Natural killer cell treated with Interleukin-12 subunit alpha and Interleukin-12 subunit beta and Interleukin-15 and Interleukin-18, amount 100 ng/mL, for 72 hours (primary cell): ENCODE measurements around the gene NMB. TPM values are rescaled to one million over a fixed set of nuclear protein-coding genes. Genes with fewer than 3 reads are reported as not detected.

Source experiments
- ATAC-seq, 2 donors: fragments of 150-1000 bp; cut with Tn5 transposase in 1 of 2; sonication (Bioruptor Pico), chemical (Tn5 transposase) in 1 of 2; 2 replicates each; pipeline ENCODE4 v1.10.0; 2021
- DNase-seq: peaks from one replicate; pipeline ENCODE4 v3.0.0; 2022; ENCODE audit warnings: low spot score
- H3K27ac Mint-ChIP-seq, 2 donors: 1 replicate in 1 of 2; 2 replicates in 1 of 2; pipeline ENCODE4 v1.8.0; 2022; ENCODE audit warnings: mixed read lengths in 2 of 2, mild to moderate bottlenecking in 1 of 2, moderate library complexity in 1 of 2
- H3K27me3 Mint-ChIP-seq, 2 donors: 1 replicate in 1 of 2; 2 replicates in 1 of 2; pipeline ENCODE4 v1.8.0; 2022; ENCODE audit warnings: mixed read lengths in 2 of 2
- H3K36me3 Mint-ChIP-seq: one replicate; pipeline ENCODE4 v1.8.0; 2022; ENCODE audit warnings: mixed read lengths
- H3K4me1 Mint-ChIP-seq, 2 donors: 1 replicate in 1 of 2; 2 replicates in 1 of 2; pipeline ENCODE4 v1.8.0; 2022; ENCODE audit warnings: low read depth in 2 of 2, mixed read lengths in 2 of 2, mild to moderate bottlenecking in 1 of 2
- H3K4me3 Mint-ChIP-seq: one replicate; pipeline ENCODE4 v1.8.0; 2022; ENCODE audit warnings: mixed read lengths
- H3K9me3 Mint-ChIP-seq: 2 replicates; pipeline ENCODE4 v1.8.0; 2022; ENCODE audit warnings: mixed read lengths
- total RNA-seq, 2 donors: library from RNA; stranded (reverse); gene quantifications; one replicate each; pipeline ENCODE4 v1.2.3, GENCODE V29; 2022

The NMB gene
- total RNA-seq, 2 donors from 2014 or later: 3.8 to 7.1 TPM

GRCh38 chr15:84669726-84670125 is 11.7 kb upstream of the NMB start:
- Mint-ChIP-seq H3K36me3 (peaks cover 47% of the 10 kb centered on the region), H3K4me3 (no peak overlapping the region), H3K4me1 (peaks cover 30 to 41% of the 10 kb centered on the region in 2 donors), H3K9me3 (no peaks in the 10 kb centered on the region), H3K27me3 (no peaks in the 10 kb centered on the region), H3K27ac (peak overlapping the region; percentile 49 to 62)
- ATAC-seq (no peak), DNase-seq (no peak)

- no peaks in the 10 kb centered on the region for H3K27me3 Mint-ChIP-seq
- ATAC-seq: no peak
- peaks cover 30 to 41% of the 10 kb centered on the region in 2 donors for H3K4me1 Mint-ChIP-seq
- no peaks in the 10 kb centered on the region for H3K9me3 Mint-ChIP-seq
- no peak for DNase-seq
- H3K4me3 Mint-ChIP-seq: peak overlapping the region; percentile 15
- H3K27ac Mint-ChIP-seq: peak overlapping the region; percentile 49 to 62
- peaks cover 47% of the 10 kb centered on the region for H3K36me3 Mint-ChIP-seq
Measured at GRCh38 chr15:84668221-84668982, 10.4 kb upstream of the NMB start.

GRCh38 chr15:84666373-84666772 is 8.4 kb upstream of the NMB start:
- Mint-ChIP-seq H3K4me3 (no peak overlapping the region), H3K27me3 (no peaks in the 10 kb centered on the region), H3K36me3 (peaks cover 43% of the 10 kb centered on the region)

GRCh38 chr15:84661001-84661400 is 3.0 kb upstream of the NMB start:
- ATAC-seq (no peak), DNase-seq (no peak)
- H3K27ac Mint-ChIP-seq: no peak overlapping the region
- H3K27me3 Mint-ChIP-seq: no peaks in the 10 kb centered on the region
- H3K4me3 Mint-ChIP-seq: no peak overlapping the region
- H3K4me1 Mint-ChIP-seq: peaks cover 25 to 27% of the 10 kb centered on the region in 2 donors
- H3K9me3 Mint-ChIP-seq: no peaks in the 10 kb centered on the region
- peaks cover 13% of the 10 kb centered on the region for H3K36me3 Mint-ChIP-seq

More at GRCh38 chr15:84666373-84666772, 8.4 kb upstream of the NMB start:
- ATAC-seq: no peak
- Mint-ChIP-seq H3K9me3 (no peaks in the 10 kb centered on the region), H3K4me1 (peaks cover 24 to 35% of the 10 kb centered on the region in 2 donors), H3K27ac (peak overlapping the region; percentile 34 to 57)
- no peak for DNase-seq

GRCh38 chr15:84659904-84660781 is 2.1 kb upstream of the NMB start:
- Mint-ChIP-seq H3K4me1 (peaks cover 25 to 31% of the 10 kb centered on the region in 2 donors), H3K4me3 (no peak overlapping the region), H3K36me3 (peaks cover 4% of the 10 kb centered on the region), H3K27ac (peak overlapping the region in 1 of 2 donors; percentile 61), H3K27me3 (no peaks in the 10 kb centered on the region), H3K9me3 (no peaks in the 10 kb centered on the region)
- no peak for DNase-seq
- ATAC-seq: no peak

GRCh38 chr15:84658788-84659411 is 901 bp upstream of the NMB start:
- DNase-seq (no peak), ATAC-seq (no peak)
- peak overlapping the region; percentile 60 for H3K4me3 Mint-ChIP-seq
- H3K27me3 Mint-ChIP-seq: no peaks in the 10 kb centered on the region
- no peaks in the 10 kb centered on the region for H3K36me3 Mint-ChIP-seq
- H3K27ac Mint-ChIP-seq: peak overlapping the region; percentile 61 to 74
- H3K4me1 Mint-ChIP-seq: peaks cover 31 to 37% of the 10 kb centered on the region in 2 donors
- no peaks in the 10 kb centered on the region for H3K9me3 Mint-ChIP-seq

GRCh38 chr15:84657748-84658079 is 285 bp downstream of the NMB start:
- ATAC-seq (no peak), DNase-seq (no peak)
- H3K9me3 Mint-ChIP-seq: no peaks in the 10 kb centered on the region
- H3K4me1 Mint-ChIP-seq: peaks cover 41% of the 10 kb centered on the region in 2 donors
- H3K27ac Mint-ChIP-seq: peak overlapping the region in 1 of 2 donors; percentile 41
- H3K27me3 Mint-ChIP-seq: no peaks in the 10 kb centered on the region
- no peaks in the 10 kb centered on the region for H3K36me3 Mint-ChIP-seq
- H3K4me3 Mint-ChIP-seq: peak overlapping the region; percentile 77

GRCh38 chr15:84656972-84657371 is 1.0 kb downstream of the NMB start:
- no peaks in the 10 kb centered on the region for H3K9me3 Mint-ChIP-seq
- no peaks in the 10 kb centered on the region for H3K27me3 Mint-ChIP-seq
- DNase-seq (no peak), ATAC-seq (no peak)
- H3K36me3 Mint-ChIP-seq: peaks cover 6% of the 10 kb centered on the region
- peaks cover 46 to 48% of the 10 kb centered on the region in 2 donors for H3K4me1 Mint-ChIP-seq
- H3K4me3 Mint-ChIP-seq: peak overlapping the region; percentile 77
- peak overlapping the region in 1 of 2 donors; percentile 41 for H3K27ac Mint-ChIP-seq

GRCh38 chr15:84654689-84655453 is 3.1 kb downstream of the NMB start:
- Mint-ChIP-seq H3K9me3 (no peaks in the 10 kb centered on the region), H3K27me3 (no peaks in the 10 kb centered on the region), H3K36me3 (peaks cover 14% of the 10 kb centered on the region), H3K4me1 (peaks cover 45 to 52% of the 10 kb centered on the region in 2 donors), H3K27ac (peak overlapping the region; percentile 80 to 87), H3K4me3 (peak overlapping the region; percentile 89)
- ATAC-seq (peak; percentile 52 to 55), DNase-seq (peak; percentile 72)

- DNase-seq (peak; percentile 96), ATAC-seq (peak; percentile 90 to 94)
- Mint-ChIP-seq H3K4me3 (peak within 1 kb of the TSS; percentile 89), H3K4me1 (peaks cover 39 to 48% of the 10 kb centered on the region in 2 donors), H3K36me3 (peaks cover 16% of the 10 kb centered on the region), H3K9me3 (no peaks in the 10 kb centered on the region), H3K27ac (peak within 1 kb of the TSS; percentile 80 to 87), H3K27me3 (no peaks in the 10 kb centered on the region)
Measured at GRCh38 chr15:84653910-84654688, 3.9 kb downstream of the NMB start, which contains the start of gene WDR73. TSS of gene WDR73 (minus strand) at chr15:84654283. CDS start at chr15:84654274, 9 bp downstream.

- ATAC-seq (no peak), DNase-seq (no peak)
- Mint-ChIP-seq H3K36me3 (peaks cover 21% of the 10 kb centered on the region), H3K4me3 (peak overlapping the region; percentile 89), H3K4me1 (peaks cover 37 to 45% of the 10 kb centered on the region in 2 donors), H3K27ac (peak overlapping the region; percentile 80 to 87), H3K27me3 (no peaks in the 10 kb centered on the region), H3K9me3 (no peaks in the 10 kb centered on the region)
Measured at GRCh38 chr15:84653584-84653909, 4.5 kb downstream of the NMB start.

GRCh38 chr15:84649706-84650105 is 8.3 kb downstream of the NMB start:
- H3K27me3 Mint-ChIP-seq: no peaks in the 10 kb centered on the region
- H3K9me3 Mint-ChIP-seq: no peaks in the 10 kb centered on the region
- no peak overlapping the region for H3K27ac Mint-ChIP-seq
- peaks cover 31 to 41% of the 10 kb centered on the region in 2 donors for H3K4me1 Mint-ChIP-seq
- H3K4me3 Mint-ChIP-seq: no peak overlapping the region
- peaks cover 31% of the 10 kb centered on the region for H3K36me3 Mint-ChIP-seq
- ATAC-seq: no peak
- no peak for DNase-seq
